ENCODE results near the gene MARS1.
"Not testable (repeated sequence)": the region's sequence is repeated elsewhere in the genome, so short reads cannot be mapped to it uniquely, and the experiment has no call there.

MARS1 gene

GRCh38 chr12:57487597-57488401 is at the start of gene MARS1:
Gene MARS1, plus strand, starts transcription at chr12:57488068. Its CDS starts 23 bp downstream, at chr12:57488091.
- peak within 1 kb of the TSS; percentile 74 for H3K27ac ChIP-seq

GRCh38 chr12:57438400-57438799 is 49.5 kb upstream of the MARS1 start:
- DNase-seq (ENCODE audit: low read depth, low spot score), result no peak
- H3K27ac ChIP-seq, result no peak overlapping the region

More at GRCh38 chr12:57487597-57488401, at the start of gene MARS1:
- peak; percentile 83 for DNase-seq (ENCODE audit: low read depth, low spot score)

- no peak overlapping the region for H3K27ac ChIP-seq
- no peak for DNase-seq (ENCODE audit: low read depth, low spot score)
Measured at GRCh38 chr12:57439762-57440266, 48.1 kb upstream of the MARS1 start.

- H3K27ac ChIP-seq; DNase-seq (ENCODE audit: low read depth, low spot score): not testable (repeated sequence)
Measured at GRCh38 chr12:57441393-57441792, 46.5 kb upstream of the MARS1 start.

GRCh38 chr12:57441846-57442427 is 45.9 kb upstream of the MARS1 start:
- H3K27ac ChIP-seq, result no peak overlapping the region
- no peak for DNase-seq (ENCODE audit: low read depth, low spot score)

GRCh38 chr12:57444337-57444736 is 43.5 kb upstream of the MARS1 start:
- not testable (repeated sequence) for DNase-seq (ENCODE audit: low read depth, low spot score); H3K27ac ChIP-seq

- DNase-seq (ENCODE audit: low read depth, low spot score), result no peak
- H3K27ac ChIP-seq, result no peak overlapping the region
Measured at GRCh38 chr12:57444744-57445143, 43.1 kb upstream of the MARS1 start.

- no peak overlapping the region for H3K27ac ChIP-seq
- no peak for DNase-seq (ENCODE audit: low read depth, low spot score)
Measured at GRCh38 chr12:57446292-57446960, 41.4 kb upstream of the MARS1 start.

GRCh38 chr12:57448669-57449068 is 39.2 kb upstream of the MARS1 start:
- DNase-seq (ENCODE audit: low read depth, low spot score), result no peak

GRCh38 chr12:57449375-57449774 is 38.5 kb upstream of the MARS1 start:
- no peak for DNase-seq (ENCODE audit: low read depth, low spot score)
- H3K27ac ChIP-seq, result no peak overlapping the region

More at GRCh38 chr12:57448669-57449068, 39.2 kb upstream of the MARS1 start:
- H3K27ac ChIP-seq, result no peak overlapping the region

- no peak overlapping the region for H3K27ac ChIP-seq
- DNase-seq (ENCODE audit: low read depth, low spot score), result no peak
Measured at GRCh38 chr12:57450057-57450456, 37.8 kb upstream of the MARS1 start.

GRCh38 chr12:57451233-57451778 is 36.6 kb upstream of the MARS1 start:
- DNase-seq (ENCODE audit: low read depth, low spot score), result no peak

GRCh38 chr12:57452181-57452936 is 35.5 kb upstream of the MARS1 start:
- DNase-seq (ENCODE audit: low read depth, low spot score), result no peak
- no peak overlapping the region for H3K27ac ChIP-seq

More at GRCh38 chr12:57451233-57451778, 36.6 kb upstream of the MARS1 start:
- no peak overlapping the region for H3K27ac ChIP-seq

GRCh38 chr12:57452937-57453509 is 34.8 kb upstream of the MARS1 start:
- H3K27ac ChIP-seq, result no peak overlapping the region
- no peak for DNase-seq (ENCODE audit: low read depth, low spot score)

- H3K27ac ChIP-seq, result no peak overlapping the region
- DNase-seq (ENCODE audit: low read depth, low spot score), result no peak
Measured at GRCh38 chr12:57454213-57454565, 33.7 kb upstream of the MARS1 start.

GRCh38 chr12:57454566-57455373 is 33.1 kb upstream of the MARS1 start, which contains the start of gene INHBE:
Gene INHBE, plus strand, starts transcription at chr12:57455307. Its CDS starts 230 bp downstream, at chr12:57455537.
- DNase-seq (ENCODE audit: low read depth, low spot score), result no peak
- H3K27ac ChIP-seq, result no peak within 1 kb of the TSS

GRCh38 chr12:57455374-57456144 is 32.3 kb upstream of the MARS1 start:
- DNase-seq (ENCODE audit: low read depth, low spot score), result no peak
- no peak overlapping the region for H3K27ac ChIP-seq

GRCh38 chr12:57456145-57456700 is 31.6 kb upstream of the MARS1 start:
- no peak for DNase-seq (ENCODE audit: low read depth, low spot score)
- H3K27ac ChIP-seq, result no peak overlapping the region

Data from epithelial cell of prostate (primary cell).